K562 treated with DMSO at 1 percent for 48 hours (cell line): ENCODE results near the gene THEM4. TPM values are rescaled to one million over a fixed set of nuclear protein-coding genes. Genes with fewer than 3 reads are reported as not detected.

Source experiments
- total RNA-seq: library from RNA; unstranded; fragments of 300-600 nt; gene quantifications from 2 replicates; pipeline ENCODE4 v1.2.3, GENCODE V29; 2022; ENCODE audit warnings: low replicate concordance; ENCODE audit errors: extremely low read depth

The THEM4 gene
- not detected in 2 replicates for total RNA-seq

DNA sequence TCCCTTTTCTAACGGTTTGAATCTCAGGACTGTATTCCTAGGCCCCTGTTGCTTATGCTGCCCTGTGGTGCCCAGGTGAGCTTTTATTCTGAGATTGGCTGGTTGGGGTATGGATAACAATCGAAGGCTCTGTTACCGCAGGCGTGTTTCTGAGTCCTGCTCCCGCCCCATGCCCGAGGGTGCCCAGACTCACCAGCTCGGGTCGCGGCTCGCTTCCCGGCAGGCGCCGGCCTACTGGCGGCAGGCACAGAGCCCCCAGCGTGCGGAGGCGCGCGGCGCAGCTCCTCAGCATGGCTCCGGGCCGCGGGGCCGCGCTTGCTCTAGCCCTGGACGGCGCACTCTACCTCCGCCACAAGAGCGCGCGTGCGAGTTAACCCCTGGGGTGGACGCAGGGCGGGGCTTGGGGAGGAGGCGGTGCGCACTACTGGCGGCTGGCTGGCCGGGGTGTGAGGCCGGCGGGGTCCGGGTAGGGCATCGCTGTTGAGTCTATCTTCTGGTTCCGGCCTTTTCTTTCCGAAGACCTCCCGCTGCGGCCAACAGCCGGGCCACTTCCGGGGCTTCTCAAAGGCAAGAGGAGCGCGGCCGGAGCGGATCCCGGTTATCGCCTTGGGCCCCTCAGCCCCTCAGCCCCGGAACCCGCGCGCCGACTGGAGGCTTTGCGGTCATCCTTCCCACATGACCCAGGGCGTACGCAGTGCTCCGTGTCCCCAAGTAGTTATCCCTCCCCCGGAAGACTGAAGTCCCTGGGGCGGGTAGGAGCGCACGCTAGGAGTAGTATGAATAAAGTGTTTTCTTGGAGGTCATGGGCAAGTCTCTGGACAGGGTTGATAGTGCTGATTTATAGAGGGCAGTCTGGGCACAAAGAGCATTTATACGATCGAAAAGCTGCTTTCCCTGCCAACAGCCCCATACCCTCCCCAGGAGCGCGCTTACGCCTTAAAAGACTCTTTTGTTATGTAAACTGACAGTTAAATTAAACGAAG, at the start of gene THEM4:
Gene THEM4, minus strand, starts transcription at position 345 of the 983 bp plus-strand sequence. Its CDS starts 53 bp downstream, at position 292.

DNA sequence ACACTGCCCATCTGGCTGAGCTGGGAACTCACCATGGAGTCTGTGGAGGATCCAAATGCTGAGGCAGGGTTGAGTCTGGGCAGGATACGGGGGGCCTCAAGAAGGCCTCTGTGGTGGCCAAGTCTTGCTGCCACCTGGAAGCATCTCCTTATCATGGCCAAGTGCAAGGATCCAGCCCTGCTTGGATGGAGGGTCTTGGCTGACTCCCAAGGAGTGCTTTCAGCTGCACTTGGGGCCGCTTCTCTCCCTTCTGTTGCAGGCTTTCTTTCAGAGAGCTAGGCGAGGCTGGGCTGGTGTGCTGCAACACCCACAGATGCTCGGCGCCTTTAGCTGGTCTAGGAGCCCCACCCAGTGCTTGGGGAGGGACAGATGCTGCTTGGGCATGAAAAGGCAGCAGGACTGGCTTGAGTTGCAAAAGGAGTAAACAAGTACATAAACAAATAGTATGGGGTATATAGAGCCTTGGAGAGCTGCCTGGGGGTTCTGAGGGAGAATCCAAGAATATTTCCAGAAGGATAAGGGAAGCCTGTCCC, 55.8 kb downstream of the THEM4 start, which contains the start of gene THEM5:
Gene THEM5, minus strand, starts transcription at position 302 of the 533 bp plus-strand sequence. Its CDS starts 147 bp downstream, at position 155.

DNA sequence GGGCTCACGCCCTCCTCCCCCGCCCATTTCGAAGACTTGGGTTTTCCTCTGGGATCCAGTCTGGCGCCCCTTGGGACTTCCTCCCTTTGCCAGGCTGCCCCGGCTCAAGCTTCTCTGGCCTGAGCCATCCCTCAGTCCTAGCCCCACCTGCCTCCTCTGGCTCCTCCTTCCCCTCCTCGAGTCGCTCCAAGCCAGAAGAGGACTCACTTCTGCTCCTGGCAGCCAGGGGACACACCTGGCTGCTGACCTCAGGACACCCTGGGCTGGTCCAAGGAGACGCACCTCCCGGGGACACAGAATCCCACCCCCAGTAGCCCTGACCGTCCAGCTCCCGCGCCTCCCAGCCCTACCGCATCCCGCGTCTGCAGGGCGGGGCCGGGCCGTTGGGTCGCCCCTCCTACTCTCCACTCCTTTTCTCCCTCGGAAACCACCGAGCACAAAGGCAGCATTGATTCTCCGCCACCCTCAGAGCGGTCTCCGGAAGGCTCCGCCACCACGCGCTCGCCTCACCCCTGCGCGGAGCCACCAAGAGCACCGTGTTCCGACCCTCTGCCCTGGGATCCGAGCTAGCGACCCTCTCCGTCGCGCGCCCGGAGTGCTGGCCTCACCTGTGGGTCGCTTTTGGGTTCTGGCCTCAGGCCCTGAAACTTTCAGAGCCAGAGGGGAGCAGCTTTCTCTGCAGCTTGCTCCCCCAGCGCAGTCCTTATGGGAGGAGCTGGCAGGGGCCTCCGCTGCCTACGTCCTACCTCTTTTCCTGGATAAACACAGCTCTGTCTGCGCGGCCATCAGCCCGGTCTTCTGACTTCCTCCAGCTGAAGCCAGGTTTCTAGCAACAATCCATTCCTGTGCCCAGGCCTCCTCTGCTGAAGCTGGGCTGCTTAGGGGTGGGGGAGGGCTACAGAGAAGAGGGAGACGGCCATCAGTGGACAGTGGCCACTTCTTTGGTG, 69.6 kb downstream of the THEM4 start, which contains the start of gene C2CD4D:
Gene C2CD4D, minus strand, starts transcription at position 364 of the 947 bp plus-strand sequence. CDS start 831 bp downstream, outside the sequence.

DNA sequence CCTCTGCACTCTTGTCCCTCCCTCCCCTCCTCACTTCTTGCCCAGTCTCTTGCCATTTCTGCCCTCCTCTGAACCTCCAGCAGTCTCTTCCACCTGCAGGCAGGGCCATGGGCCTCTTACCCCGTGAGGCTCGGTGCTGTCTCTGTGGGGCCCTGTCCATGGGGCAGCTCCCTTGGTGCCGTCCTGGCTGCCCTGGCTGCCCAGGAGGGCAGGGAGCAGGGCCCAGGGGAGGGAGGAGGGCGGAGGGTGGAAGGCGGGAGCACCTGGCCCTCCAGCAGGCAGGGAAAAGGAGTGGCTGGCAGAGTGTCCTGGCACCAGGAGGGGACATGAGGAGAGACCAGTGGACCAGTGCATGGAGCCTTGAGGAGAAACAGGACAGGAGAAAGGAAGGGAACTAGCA, 77.7 kb downstream of the THEM4 start, which contains the start of gene RORC:
Gene RORC, minus strand, starts transcription at position 198 of the 400 bp plus-strand sequence. Its CDS starts 38 bp downstream, at position 160.

Other genes with a start within 250 kb of the THEM4 start
- not detected in 2 replicates for gene CELF3, start 192.7 kb downstream of the THEM4 start, total RNA-seq
- not detected in 2 replicates for gene RIIAD1, start 188.0 kb downstream of the THEM4 start, total RNA-seq
- not detected in 2 replicates for gene MRPL9, start 146.0 kb downstream of the THEM4 start, total RNA-seq
- gene TDRKH, start 119.0 kb downstream of the THEM4 start, total RNA-seq: not detected in 2 replicates
- gene LINGO4, start 104.1 kb downstream of the THEM4 start, total RNA-seq: not detected in 2 replicates
- gene RORC, start 77.7 kb downstream of the THEM4 start, total RNA-seq: not detected in 2 replicates
- not detected in 2 replicates for gene C2CD4D, start 69.7 kb downstream of the THEM4 start, total RNA-seq
- not detected in 2 replicates for gene THEM5, start 55.8 kb downstream of the THEM4 start, total RNA-seq
- gene S100A10, start 84.3 kb upstream of the THEM4 start, total RNA-seq: not detected in 2 replicates
- not detected in 2 replicates for gene S100A11, start 127.5 kb upstream of the THEM4 start, total RNA-seq
- gene TCHHL1, start 179.6 kb upstream of the THEM4 start, total RNA-seq: not detected in 2 replicates
- not detected in 2 replicates for gene TCHH, start 205.9 kb upstream of the THEM4 start, total RNA-seq
- gene RPTN, start 249.7 kb upstream of the THEM4 start, total RNA-seq: not detected in 2 replicates